Panc1 (cell line): Measurements from ENCODE around the gene FGF11. TPM values are rescaled to one million over a fixed set of nuclear protein-coding genes. Genes with fewer than 3 reads are reported as not detected.

Source experiments
- ATAC-seq: fragments of 200-7000 bp; cut with Tn5 transposase; 2 replicates; pipeline ENCODE4 v1.9.1; 2020; ENCODE audit warnings: mild to moderate bottlenecking, moderate library complexity
- BruUV-seq: library from RNA; stranded (reverse); fragments of 400-500 nt; replicated peaks from 2 replicates; lab custom pipeline; 2021; lab: Mats Ljungman, UMichigan
- CTCF ChIA-PET: fragments of 300-600 bp; sonication (Branson Sonifier 250); formaldehyde crosslinking; loops from one replicate; lab custom pipeline; 2022; ENCODE audit warnings: antibody characterized with exemption; lab: Charles Lee
- POLR2A ChIA-PET: fragments of 300-600 bp; sonication (Branson Sonifier 250); formaldehyde crosslinking; loops from one replicate; lab custom pipeline; 2022; ENCODE audit warnings: antibody characterized with exemption; lab: Charles Lee
- DNase-seq: peaks from one replicate; pipeline ENCODE4 v3.0.0-alpha.2; 2010; ENCODE audit warnings: low read depth, low spot score
- H3K27ac ChIP-seq: 2 replicates; pipeline ENCODE4 v1.5.1; 2011; ENCODE audit warnings: mild to moderate bottlenecking, low read length, inconsistent platforms
- H3K27me3 ChIP-seq: fragments of 200-500 bp; sonication (Bioruptor generic); 2 replicates; pipeline ENCODE4 v1.6.0; 2014; ENCODE audit warnings: low read length, inconsistent platforms; ENCODE audit not compliant: control insufficient read depth, insufficient read depth
- H3K36me3 ChIP-seq: fragments of 200-500 bp; sonication (Bioruptor generic); 2 replicates; pipeline ENCODE4 v1.5.1; 2014; ENCODE audit warnings: inconsistent platforms, mild to moderate bottlenecking, low read length, moderate library complexity; ENCODE audit not compliant: control insufficient read depth, insufficient read depth
- H3K4me1 ChIP-seq: 2 replicates; pipeline ENCODE4 v1.5.1; 2011; ENCODE audit warnings: inconsistent platforms, mild to moderate bottlenecking, low read length, moderate library complexity; ENCODE audit not compliant: control insufficient read depth, insufficient read depth
- H3K4me3 ChIP-seq, 2 experiments: 2 replicates each; pipeline ENCODE4 v1.5.1; 2011 to 2012; ENCODE audit warnings: low read depth in 2 of 2, low read length in 2 of 2, mild to moderate bottlenecking in 2 of 2, inconsistent platforms in 1 of 2, moderate library complexity in 1 of 2
- H3K9me3 ChIP-seq: fragments of 200-500 bp; sonication (Bioruptor generic); 2 replicates; pipeline ENCODE4 v1.5.1; 2014; ENCODE audit warnings: low read depth, mild to moderate bottlenecking, inconsistent platforms, low read length, moderate library complexity; ENCODE audit not compliant: control insufficient read depth, insufficient read depth
- CTCF ChIP-seq: fragments of 450-650 bp; IDR thresholded peaks from 2 replicates; pipeline ENCODE4 v1.5.1; 2017; ENCODE audit warnings: mild to moderate bottlenecking
- POLR2AphosphoS5 ChIP-seq: IDR thresholded peaks from 2 replicates; pipeline ENCODE4 v1.6.1; 2012; ENCODE audit warnings: mild to moderate bottlenecking, low read depth, low read length, moderate library complexity
- REST ChIP-seq, 2 experiments: IDR thresholded peaks; 2 replicates each; pipeline ENCODE4 v1.6.1; 2011 to 2012; ENCODE audit warnings: low read depth in 2 of 2, control low read depth in 1 of 2, low read length in 1 of 2, mild to moderate bottlenecking in 1 of 2, moderate library complexity in 1 of 2; ENCODE audit not compliant: insufficient read depth in 1 of 2
- SIN3A ChIP-seq: IDR thresholded peaks from 2 replicates; pipeline ENCODE4 v1.6.1; 2012; ENCODE audit warnings: low read depth, mild to moderate bottlenecking, low read length, moderate library complexity, borderline replicate concordance; ENCODE audit not compliant: insufficient read depth
- TCF7L2 ChIP-seq: IDR thresholded peaks from 2 replicates; pipeline ENCODE4 v1.6.1; 2011; ENCODE audit warnings: mild to moderate bottlenecking, low read depth, low read length, inconsistent platforms
- in situ Hi-C: cut with HindIII; loops from 2 replicates; pipeline ENCODE4 v1.10.0; 2016; ENCODE audit warnings: low sequenced_read_pairs, low pct_unique_long_range_greater_than_20kb
- intact Hi-C: fragments of 100-400 bp; cut with micrococcal nuclease; formaldehyde crosslinking; loops from one replicate; pipeline ENCODE4 v1.10.0; 2022; ENCODE audit not compliant: unreplicated experiment
- total RNA-seq: library from RNA; stranded (reverse); gene quantifications from one replicate; pipeline ENCODE4 v1.2.1, GENCODE V29; 2021; ENCODE audit not compliant: unreplicated experiment

FGF11 gene
- total RNA-seq, 1 experiment from 2014 or later, result 4.4 TPM

GRCh38 chr17:7417056-7417655 lies 22.2 kb upstream of the FGF11 start:
- no peaks in the 10 kb centered on the region for H3K9me3 ChIP-seq
- intact Hi-C loops, result no loop called here
- no peak overlapping the region for H3K27ac ChIP-seq
- no peaks in the 10 kb centered on the region for H3K36me3 ChIP-seq
- TF ChIP-seq SIN3A, result no peak
- TF ChIP-seq TCF7L2, result no peak
- TF ChIP-seq REST (IDR thresholded peaks at IDR 0.05; ENCODE audit: insufficient read depth in 1 of 2, low read depth in 2 of 2, low read length in 1 of 2), result no peak
- TF ChIP-seq CTCF, result no peak
- no peak for TF ChIP-seq POLR2AphosphoS5
- in situ Hi-C loops, result no loop called here
- H3K4me3 ChIP-seq, result no peak overlapping the region
- ChIA-PET POLR2A (no interaction called here), CTCF (no interaction called here)
- DNase-seq (no peak), ATAC-seq (no peak)
- no TSS peak for BruUV-seq
- no peaks in the 10 kb centered on the region for H3K27me3 ChIP-seq
- H3K4me1 ChIP-seq, result no peaks in the 10 kb centered on the region

- BruUV-seq, result no TSS peak
- Histone ChIP-seq H3K4me1 (no peaks in the 10 kb centered on the region), H3K4me3 (no peak overlapping the region), H3K27ac (no peak overlapping the region), H3K27me3 (no peaks in the 10 kb centered on the region), H3K9me3 (no peaks in the 10 kb centered on the region), H3K36me3 (no peaks in the 10 kb centered on the region)
- in situ Hi-C loops, result no loop called here
- ATAC-seq, result no peak
- ChIA-PET POLR2A (no interaction called here), CTCF (interaction anchor here (0.6 kb wide), 1 partner anchor 15 kb away, joined by 4 read pairs; no protein-coding TSS in a partner anchor)
- intact Hi-C loops, result no loop called here
- no peak for DNase-seq
- TF ChIP-seq TCF7L2, result no peak
Observed at GRCh38 chr17:7418472-7419152, 20.7 kb upstream of the FGF11 start.
